K562 (cell line): ENCODE data around the gene YIPF2. TPM values are rescaled to one million over a fixed set of nuclear protein-coding genes. Genes with fewer than 3 reads are reported as not detected.

Experiments
- ATAC-seq: fragments of 200-7000 bp; cut with Tn5 transposase; 3 replicates; pipeline ENCODE4 v1.9.1; 2020; ENCODE audit warnings: moderate library complexity
- BruUV-seq: library from RNA; stranded (reverse); fragments of 400-500 nt; replicated peaks from 2 replicates; lab custom pipeline; 2021; lab: Mats Ljungman, UMichigan
- CTCF ChIA-PET: fragments of 300-600 bp; formaldehyde crosslinking; extraction: SDS; loops from one replicate; lab custom pipeline; 2021; ENCODE audit warnings: low intra/inter-chr PET ratio; lab: Yijun Ruan, JAX
- POLR2A ChIA-PET: fragments of 300-600, 350-650 bp; sonication (Branson Sonifier 250); formaldehyde crosslinking; extraction: SDS; loops from one replicate; lab custom pipeline; 2021; ENCODE audit warnings: antibody characterized with exemption, inconsistent platforms; lab: Yijun Ruan, JAX
- DNase-seq, 4 experiments: peaks; one replicate each; pipeline versions ENCODE4 v3.0.0 to v3.0.0-alpha.2; 2011 to 2018; ENCODE audit warnings: low spot score in 3 of 4, mixed read lengths in 3 of 4; ENCODE audit errors: extremely low read depth in 1 of 4
- FAIRE-seq: peaks from 2 replicates; lab custom pipeline; 2011; peaks lifted over from hg19 to GRCh38; lab: Jason Lieb, UNC
- H2AFZ ChIP-seq: 2 replicates; pipeline ENCODE4 v1.6.0; 2011; ENCODE audit warnings: low read depth, low read length, control low read depth, inconsistent platforms
- H3K27ac ChIP-seq: fragments of 200-600 bp; 3 replicates; pipeline ENCODE4 v1.8.0; 2011; ENCODE audit warnings: low read depth, mild to moderate bottlenecking, control low read depth, inconsistent platforms, low read length, moderate library complexity, mixed read lengths; ENCODE audit errors: extremely low read depth
- H3K27me3 ChIP-seq, 2 experiments: fragments of 300-600 bp in 1 of 2; 2 replicates in 1 of 2; 3 replicates in 1 of 2; pipeline versions ENCODE4 v1.6.0 to v1.8.0; 2011; ENCODE audit warnings: inconsistent platforms in 2 of 2, low read length in 2 of 2, mild to moderate bottlenecking in 1 of 2, mixed read lengths in 1 of 2, moderate library complexity in 1 of 2; ENCODE audit not compliant: control insufficient read depth in 2 of 2, insufficient read depth in 2 of 2
- H3K36me3 ChIP-seq: fragments of 300-600 bp; 3 replicates; pipeline ENCODE4 v1.8.0; 2011; ENCODE audit warnings: mild to moderate bottlenecking, low read length, inconsistent platforms; ENCODE audit not compliant: control insufficient read depth, insufficient read depth
- H3K4me1 ChIP-seq, 2 experiments: fragments of 200-600 bp in 1 of 2; replicated peaks in 1 of 2; 2 replicates in 1 of 2; 3 replicates in 1 of 2; pipeline versions ENCODE4 v1.5.1 to v1.8.0; 2011; ENCODE audit warnings: inconsistent platforms in 2 of 2, low read length in 2 of 2, mild to moderate bottlenecking in 1 of 2, mixed read lengths in 1 of 2, moderate library complexity in 1 of 2; ENCODE audit not compliant: control insufficient read depth in 2 of 2, insufficient read depth in 2 of 2
- H3K4me2 ChIP-seq: 2 replicates; pipeline ENCODE4 v1.6.1; 2011; ENCODE audit warnings: low read length, control low read depth, inconsistent platforms, mixed read lengths; ENCODE audit not compliant: insufficient read depth
- H3K4me3 ChIP-seq: fragments of 200-600 bp; sonication (generic), shearing (Covaris generic); 2 replicates; pipeline ENCODE4 v1.5.1; 2016; ENCODE audit warnings: control low read depth, inconsistent platforms
- H3K79me2 ChIP-seq: fragments of 200-600 bp; 3 replicates; pipeline ENCODE4 v1.8.0; 2011; ENCODE audit warnings: low read length, inconsistent platforms; ENCODE audit not compliant: control insufficient read depth, insufficient read depth
- H3K9ac ChIP-seq, 2 experiments: 2 replicates each; pipeline versions ENCODE4 v1.6.0 to v1.6.1; 2011; ENCODE audit warnings: low read depth in 2 of 2, low read length in 2 of 2, control low read depth in 1 of 2, inconsistent platforms in 1 of 2, mild to moderate bottlenecking in 1 of 2, mixed read lengths in 1 of 2; ENCODE audit not compliant: insufficient read depth in 1 of 2
- H3K9me1 ChIP-seq: one replicate; pipeline ENCODE4 v1.6.0; 2011; ENCODE audit warnings: inconsistent platforms, mild to moderate bottlenecking, low read length, moderate library complexity; ENCODE audit not compliant: control insufficient read depth, insufficient read depth
- H3K9me3 ChIP-seq: replicated peaks from 2 replicates; pipeline ENCODE4 v1.5.1; 2011; ENCODE audit warnings: low read depth, low read length, inconsistent platforms; ENCODE audit not compliant: control insufficient read depth, insufficient read depth
- H4K20me1 ChIP-seq: replicated peaks from 2 replicates; pipeline ENCODE4 v1.6.1; 2011; ENCODE audit warnings: low read length, inconsistent platforms, mixed read lengths; ENCODE audit not compliant: control insufficient read depth, insufficient read depth
- ASH1L ChIP-seq: fragments of 450-650 bp; IDR thresholded peaks from 2 replicates; pipeline ENCODE4 v1.6.1; 2018; ENCODE audit warnings: borderline replicate concordance, mild to moderate bottlenecking, low read depth; ENCODE audit not compliant: partially characterized antibody
- ATF3 ChIP-seq, 2 experiments: fragments of 450-650 bp in 1 of 2; sonication (generic) in 1 of 2; formaldehyde crosslinking in 1 of 2; IDR thresholded peaks in 1 of 2; conservative IDR thresholded peaks in 1 of 2; 2 replicates each; pipeline versions ENCODE4 v1.6.1 to v1.8.1; 2016 to 2023; ENCODE audit warnings: mild to moderate bottlenecking in 2 of 2, moderate library complexity in 2 of 2, inconsistent platforms in 1 of 2, missing genetic modification reagents in 1 of 2
- C11orf30 ChIP-seq: fragments of 450-650 bp; IDR thresholded peaks from 2 replicates; pipeline ENCODE4 v1.6.1; 2016; ENCODE audit warnings: low read depth, mild to moderate bottlenecking
- DMBX1 ChIP-seq: fragments of 250-450 bp; sonication (Bioruptor Pico); IDR thresholded peaks from 2 replicates; pipeline ENCODE4 v1.8.0; 2022; ENCODE audit warnings: inconsistent platforms, mild to moderate bottlenecking, moderate library complexity, borderline replicate concordance
- HDAC6 ChIP-seq: IDR thresholded peaks from 2 replicates; pipeline ENCODE4 v1.6.1; 2012; ENCODE audit warnings: low read depth, mild to moderate bottlenecking, control low read depth, inconsistent platforms, low read length, moderate library complexity
- KLF1 ChIP-seq: fragments of 450-650 bp; IDR thresholded peaks from 2 replicates; pipeline ENCODE4 v1.6.1; 2016; ENCODE audit warnings: missing genetic modification characterization, missing compliant biosample characterization
- KLF13 ChIP-seq: fragments of 450-650 bp; IDR thresholded peaks from 2 replicates; pipeline ENCODE4 v1.6.1; 2016; ENCODE audit warnings: missing genetic modification characterization, low read depth, mild to moderate bottlenecking, missing compliant biosample characterization, moderate library complexity, borderline replicate concordance
- MEF2A ChIP-seq: IDR thresholded peaks from 2 replicates; pipeline ENCODE4 v1.6.1; 2011; ENCODE audit warnings: low read depth, mild to moderate bottlenecking, low read length, moderate library complexity; ENCODE audit not compliant: control insufficient read depth
- MITF ChIP-seq: IDR thresholded peaks from 2 replicates; pipeline ENCODE4 v1.6.1; 2014; ENCODE audit warnings: antibody characterized with exemption
- NRF1 ChIP-seq, 2 experiments: fragments of 450-650 bp; IDR thresholded peaks in 1 of 2; conservative IDR thresholded peaks in 1 of 2; 2 replicates each; pipeline ENCODE4 v1.6.1; 2014; ENCODE audit warnings: mild to moderate bottlenecking in 2 of 2
- RB1 ChIP-seq: fragments of 450-650 bp; IDR thresholded peaks from 2 replicates; pipeline ENCODE4 v1.6.1; 2017; ENCODE audit warnings: low read depth, mild to moderate bottlenecking
- RBBP5 ChIP-seq: fragments of 200-600 bp; sonication (generic); IDR thresholded peaks from 2 replicates; pipeline ENCODE4 v1.6.1; 2012; ENCODE audit warnings: borderline replicate concordance, mild to moderate bottlenecking, low read length, control low read depth, inconsistent platforms; ENCODE audit not compliant: insufficient read depth, poor library complexity, severe bottlenecking
- SMARCA5 ChIP-seq: fragments of 450-650 bp; IDR thresholded peaks from 2 replicates; pipeline ENCODE4 v1.6.1; 2016
- WGBS: fragments of 100-300 bp; shearing (Covaris generic); methylation state at CpG from one replicate; pipeline ENCODE4 v1.1.6; 2016; ENCODE audit warnings: low coverage, mixed read lengths; ENCODE audit not compliant: insufficient coverage; ENCODE audit errors: missing lambda C conversion rate; 5-methylcytosine and 5-hydroxymethylcytosine counted together
- in situ Hi-C: fragments of 300-500 bp; cut with MboI; formaldehyde crosslinking; loops from 4 replicates; pipeline ENCODE4 v1.15.0; 2018; ENCODE audit warnings: inconsistent platforms, mixed read lengths
- intact Hi-C: fragments of 100-400 bp; cut with micrococcal nuclease; formaldehyde crosslinking; loops from 2 replicates; pipeline ENCODE4 v1.14.2; 2022
- polyA plus RNA-seq, 8 experiments: library from polyadenylated mRNA; depleted of rRNA in 4 of 8; stranded (reverse) in 5 of 8; unstranded in 3 of 8; fragments of >200 nt; fragmentation: Nextera tagmentation in 2 of 8; fragmentation: Illumina TruSeq in 1 of 8; extraction: Ambion mirVana in 2 of 8; extraction: Trizol in 1 of 8; gene quantifications; 2 replicates each; pipeline versions ENCODE4 v1.2.1 to v1.2.3, GENCODE V29; 2011 to 2014; ENCODE audit warnings: inconsistent platforms in 1 of 8, missing spikeins in 1 of 8
- total RNA-seq, 7 experiments: library from RNA; depleted of rRNA in 6 of 7; stranded (reverse); fragments of >200 nt in 6 of 7; fragmentation: Illumina TruSeq in 2 of 7; extraction: Trizol in 2 of 7; gene quantifications; 2 replicates each; pipeline versions ENCODE4 v1.2.1 to v1.2.3, GENCODE V29; 2011 to 2021; ENCODE audit warnings: low replicate concordance in 1 of 7

YIPF2 gene
- total and polyA plus RNA-seq, 9 of the 15 experiments (the other 6 are each of a cell fraction or from before 2014, with no cell fraction given) = 1.3 to 65.2 (median 31.6) TPM

- Histone ChIP-seq H3K36me3 (peaks cover 70% of the 10 kb centered on the region; the same call in 2 of the 3 replicates), H4K20me1 (0 out of 2 replicates have a peak, but pooled peaks cover 4% of the 10 kb centered on the region), H3K79me2 (peaks cover 5% of the 10 kb centered on the region; the same call in 1 of the 3 replicates), H3K27me3 (no peaks in the 10 kb centered on the region), H3K27ac (no peak overlapping the region), H3K4me1 (peaks cover 0 to 22% of the 10 kb centered on the region in 2 experiments; a peak in 1 of 5 replicates), H3K9me1 (no peaks in the 10 kb centered on the region), H3K4me3 (no peak overlapping the region), H3K4me2 (no peak overlapping the region), H3K9me3 (no peaks in the 10 kb centered on the region), H3K9ac (no peak overlapping the region), H2AFZ (no peak overlapping the region)
- FAIRE-seq = no peak
- in situ Hi-C loops = no loop called here
- intact Hi-C loops = no loop called here
- ChIA-PET POLR2A (interaction anchor here (1.7 kb wide), 1 partner anchor 10 kb away, joined by 6 read pairs; no protein-coding TSS in a partner anchor), CTCF (no interaction called here)
- no peak for ATAC-seq
- BruUV-seq = no TSS peak
- 91% methylated on average over 12 of the region's 14 CpGs for WGBS
- TF ChIP-seq NRF1 (conservative IDR thresholded peaks at IDR 0.05 in 1 of 2, IDR thresholded peaks at IDR 0.05 in 1 of 2) (no peak), ATF3 (IDR thresholded peaks at IDR 0.05) (no peak), ATF3 (CRISPR knock-in tag; conservative IDR thresholded peaks at IDR 0.05) (no peak), KLF13 (tag) (no peak), RBBP5 (no peak), MITF (no peak), RB1 (no peak), ASH1L (no peak), DMBX1 (CRISPR knock-in tag) (no peak), SMARCA5 (no peak), C11orf30 (no peak), HDAC6 (no peak), MEF2A (no peak), KLF1 (no peak)
- no peak for DNase-seq
Observed at GRCh38 chr19:10907925-10908324, 20.5 kb downstream of the YIPF2 start.
